ENCODE measurements around the gene LNX2.
"Not testable (repeated sequence)": the region's sequence is repeated elsewhere in the genome, so short reads cannot be mapped to it uniquely, and the experiment has no call there.

LNX2 gene

GRCh38 chr13:27636589-27637288 lies 16.4 kb upstream of the LNX2 start:
- DNase-seq, result no peak

- no peak for DNase-seq
Observed at GRCh38 chr13:27635266-27635665, 14.9 kb upstream of the LNX2 start.

DNA sequence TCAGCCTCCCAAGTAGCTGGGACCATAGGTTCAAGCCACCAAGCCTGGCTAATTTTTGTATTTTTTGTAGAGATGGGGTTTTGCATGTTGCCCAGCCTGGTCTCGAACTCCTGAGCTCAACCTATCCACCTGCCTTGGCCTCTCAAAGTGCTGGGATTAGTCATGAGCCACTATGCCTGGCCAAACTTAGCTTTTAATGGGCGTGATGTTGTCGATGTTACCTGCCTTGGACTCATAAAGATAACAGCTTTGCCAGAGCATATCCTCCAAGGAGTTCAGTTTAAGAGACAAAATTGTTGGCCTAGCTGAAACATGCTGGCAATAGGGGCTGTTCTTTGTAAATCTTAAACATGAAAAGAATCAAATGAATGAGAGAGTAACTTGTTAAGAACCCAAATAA lies 14.5 kb upstream of the LNX2 start:
- no peak for DNase-seq

DNA sequence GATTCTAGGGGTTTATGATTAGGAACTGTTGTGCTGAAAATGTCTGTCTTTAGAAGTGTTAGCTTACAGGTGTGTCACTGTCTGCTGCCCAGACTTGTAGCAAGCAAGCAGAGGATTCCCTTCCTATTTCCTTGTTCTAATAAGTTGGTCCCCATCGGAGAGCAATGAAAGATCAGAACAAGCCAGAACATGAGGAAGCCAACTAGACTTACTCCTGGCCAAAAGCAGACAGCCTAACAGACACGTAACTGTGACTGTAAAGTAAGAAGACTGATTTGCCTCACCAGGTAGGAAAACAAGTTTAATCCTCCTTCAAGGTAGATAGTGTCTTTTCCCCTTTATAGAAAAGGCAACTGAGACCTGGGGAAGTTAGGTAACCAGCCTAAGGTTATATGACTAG lies 13.9 kb upstream of the LNX2 start:
- no peak for DNase-seq

GRCh38 chr13:27632648-27633047 lies 12.3 kb upstream of the LNX2 start:
- no peak for DNase-seq

DNA sequence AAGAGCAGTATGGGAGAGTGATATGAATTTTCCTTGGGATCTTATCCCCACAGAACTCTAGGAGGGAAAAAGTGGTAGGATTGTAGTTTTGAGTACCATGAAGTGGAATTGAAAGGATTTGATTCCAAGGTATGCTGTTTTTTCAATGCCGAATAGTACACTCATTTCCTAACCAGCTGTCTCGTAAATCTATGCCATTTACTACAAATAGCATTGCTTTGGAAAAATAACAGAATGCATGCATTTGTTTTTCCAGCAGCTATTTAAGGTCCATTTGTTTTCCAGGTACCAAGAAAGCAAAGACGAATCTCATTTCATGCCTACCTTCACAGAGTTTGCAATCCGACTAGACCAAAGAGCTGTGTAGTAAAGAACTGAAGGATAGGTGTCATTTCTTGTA lies 11.9 kb upstream of the LNX2 start:
- no peak for DNase-seq

- DNase-seq, result no peak
Observed at GRCh38 chr13:27631665-27632064, 11.3 kb upstream of the LNX2 start.

DNA sequence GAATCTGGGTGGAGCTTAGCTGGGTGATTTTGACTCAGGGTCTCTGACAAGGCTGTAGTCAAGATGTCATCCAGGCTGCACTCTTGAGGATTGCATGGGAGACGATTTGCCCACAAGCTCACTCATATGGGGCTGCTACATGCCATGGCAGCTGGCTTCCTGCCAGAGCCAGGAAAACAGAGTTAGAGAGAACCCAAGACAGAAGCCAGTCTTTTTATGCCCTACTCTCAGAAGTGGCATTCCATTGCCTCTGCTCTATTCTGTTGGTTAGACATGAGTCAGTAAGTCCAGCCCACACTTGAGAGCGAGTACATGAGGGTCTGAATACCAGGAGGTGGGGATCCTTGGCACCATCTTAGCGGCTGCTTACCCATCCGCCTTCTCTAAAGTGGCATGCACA lies 10.8 kb upstream of the LNX2 start:
- DNase-seq, result no peak

GRCh38 chr13:27628766-27629165 lies 8.4 kb upstream of the LNX2 start:
- not testable (repeated sequence) for DNase-seq

DNA sequence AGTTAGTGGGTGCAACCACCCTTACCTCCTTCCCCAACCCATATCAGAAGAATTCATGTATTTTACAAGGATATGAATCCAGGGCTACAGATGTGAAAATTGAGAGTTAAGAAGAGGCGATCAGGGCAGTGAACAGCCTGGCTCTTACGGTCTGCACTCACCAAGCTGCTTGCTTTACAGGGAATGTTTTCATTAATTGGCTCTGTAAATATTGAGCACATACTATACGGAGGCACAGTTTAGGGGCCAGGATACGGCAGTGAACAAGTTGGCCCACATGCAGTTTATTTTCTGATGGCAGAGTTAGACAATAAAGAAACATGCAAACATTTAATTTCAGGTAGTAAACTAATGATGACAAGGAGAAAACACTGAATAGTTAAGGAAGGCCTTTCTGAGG lies 7.8 kb upstream of the LNX2 start:
- DNase-seq, result no peak

DNA sequence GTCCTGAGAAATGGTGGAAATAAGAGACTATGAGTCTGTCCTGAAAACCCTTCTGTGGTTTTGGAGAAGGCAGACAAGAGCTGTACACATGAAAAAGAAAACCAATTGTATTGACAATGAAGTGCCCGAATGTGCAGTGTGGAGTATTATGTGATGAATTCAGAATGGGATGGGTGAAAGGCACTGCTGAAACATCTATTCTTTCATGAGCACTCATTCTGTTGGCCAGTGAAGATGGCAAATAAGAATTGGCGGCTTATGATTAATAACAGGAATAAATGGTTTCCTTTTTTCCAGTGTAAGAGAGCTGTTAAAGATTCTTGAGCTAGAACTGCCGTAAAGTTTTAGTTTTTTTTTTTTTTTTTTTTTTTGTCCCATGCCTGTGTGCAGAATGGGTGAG lies 7.1 kb upstream of the LNX2 start:
- DNase-seq, result no peak

- DNase-seq, result no peak
Observed at GRCh38 chr13:27625839-27626238, 5.5 kb upstream of the LNX2 start.

DNA sequence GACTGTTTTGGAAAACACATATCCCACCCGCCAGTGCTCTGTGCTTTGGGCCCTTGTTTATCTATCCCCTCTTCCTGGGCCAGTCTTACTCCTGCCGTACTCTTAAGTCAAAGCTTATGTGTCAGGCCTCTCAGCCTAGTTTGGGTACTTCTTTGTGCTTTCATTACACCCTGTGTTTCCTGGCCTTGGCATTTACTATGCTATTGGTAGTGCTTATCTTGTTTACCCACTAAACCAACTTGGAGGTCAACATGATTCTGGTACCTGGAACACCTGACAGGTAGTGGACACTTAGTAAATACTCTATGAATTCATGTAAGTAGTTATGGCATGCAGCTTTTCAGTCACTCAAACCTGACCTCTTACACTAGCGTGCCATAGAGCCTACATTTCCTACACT lies 3.7 kb upstream of the LNX2 start:
- no peak for DNase-seq

DNA sequence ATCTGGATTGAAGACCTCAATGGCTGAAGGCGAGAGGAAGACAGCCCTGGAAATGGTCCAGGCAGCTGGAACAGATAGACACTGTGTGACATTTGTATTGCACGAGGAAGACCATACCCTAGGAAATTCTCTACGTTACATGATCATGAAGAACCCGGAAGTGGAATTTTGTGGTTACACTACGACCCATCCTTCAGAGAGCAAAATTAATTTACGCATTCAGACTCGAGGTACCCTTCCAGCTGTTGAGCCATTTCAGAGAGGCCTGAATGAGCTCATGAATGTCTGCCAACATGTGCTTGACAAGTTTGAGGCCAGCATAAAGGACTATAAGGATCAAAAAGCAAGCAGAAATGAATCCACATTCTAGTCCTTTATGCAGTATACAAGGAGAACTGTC lies 2.6 kb upstream of the LNX2 start:
- no peak for DNase-seq

DNA sequence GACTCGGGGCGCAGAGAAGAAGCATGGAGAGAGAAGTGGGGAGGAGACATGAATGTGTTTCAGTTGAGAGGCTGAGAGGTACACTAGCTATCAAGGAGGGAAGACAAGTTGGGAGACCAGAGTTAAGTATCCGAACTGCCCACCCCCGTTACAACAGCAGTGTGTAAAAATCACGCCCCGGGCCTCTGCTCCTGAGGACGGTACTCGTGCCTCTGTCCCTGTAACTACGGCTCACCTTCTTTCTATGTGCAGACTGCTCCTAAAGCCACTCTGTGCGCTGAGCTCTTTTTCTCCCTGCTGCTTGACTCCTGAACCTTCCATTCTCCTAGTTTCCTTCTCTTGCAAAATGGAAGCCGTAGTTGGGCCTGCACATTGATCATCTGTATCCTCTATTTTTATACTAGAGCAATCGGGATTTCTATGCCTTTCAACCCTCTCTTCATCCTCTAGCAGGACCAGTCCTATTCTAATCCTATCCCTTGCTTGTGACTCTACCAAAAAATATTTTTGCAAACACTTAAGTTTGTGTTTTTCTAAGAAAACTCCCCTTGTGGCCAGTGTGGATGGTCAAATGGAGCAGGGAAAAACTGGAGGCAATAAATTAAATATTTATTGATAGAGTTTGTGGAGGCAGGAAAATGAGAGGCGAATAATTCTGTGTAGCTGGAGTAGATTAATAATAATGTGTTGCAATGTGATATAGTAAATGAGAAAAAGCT lies 1.9 kb upstream of the LNX2 start:
- no peak for DNase-seq

- peak; percentile 61 for DNase-seq
Observed at GRCh38 chr13:27621366-27622101, 1.2 kb upstream of the LNX2 start, which contains the start of gene POLR1D. POLR1D (plus strand) TSS chr13:27621892; CDS start chr13:27621984, 92 bp downstream.

DNA sequence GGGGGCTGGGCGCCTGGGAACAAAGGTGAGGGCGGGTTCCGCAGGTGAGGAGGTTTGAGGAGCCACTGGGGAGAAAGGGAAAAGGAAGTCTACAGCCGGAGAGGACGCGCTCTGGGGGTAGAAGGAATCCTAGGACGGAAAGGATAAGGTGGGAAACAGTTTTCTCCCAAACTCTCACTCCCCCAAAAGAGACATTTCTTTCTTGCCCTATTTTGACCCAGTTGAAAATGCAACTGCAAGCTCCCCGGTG lies 712 bp upstream of the LNX2 start:
- no peak for DNase-seq

DNA sequence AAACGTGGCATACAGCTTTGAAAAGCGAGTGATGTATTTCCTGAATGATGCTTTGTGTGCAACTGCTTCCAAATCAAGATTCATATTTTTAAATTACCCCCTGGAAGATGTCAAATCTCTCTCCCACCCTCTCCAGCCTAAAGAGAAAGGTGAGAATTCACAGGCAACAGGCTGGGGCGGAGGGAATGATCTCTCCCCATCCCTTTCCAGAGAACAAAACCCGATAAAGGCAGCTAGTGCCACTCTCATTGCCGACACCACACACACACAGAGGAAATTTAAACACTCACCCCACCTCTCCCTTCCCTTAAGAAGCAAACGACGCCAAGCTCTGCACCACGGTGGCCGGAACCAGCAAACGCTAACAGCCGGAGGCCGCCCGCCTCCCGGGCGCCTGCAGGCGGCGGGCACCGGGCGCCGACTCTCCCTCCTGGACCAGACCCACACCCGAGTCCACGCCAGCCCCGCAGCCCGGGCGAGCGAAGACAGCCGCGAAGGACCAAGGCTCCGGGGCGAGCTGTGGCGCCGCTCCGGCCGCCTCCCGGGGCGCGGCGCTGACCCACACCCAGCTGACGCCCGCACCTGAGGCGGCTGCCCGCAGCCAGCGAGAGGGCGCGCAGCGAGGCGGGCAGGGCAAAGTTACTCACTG lies 477 bp downstream of the LNX2 start:
- DNase-seq, result no peak

DNA sequence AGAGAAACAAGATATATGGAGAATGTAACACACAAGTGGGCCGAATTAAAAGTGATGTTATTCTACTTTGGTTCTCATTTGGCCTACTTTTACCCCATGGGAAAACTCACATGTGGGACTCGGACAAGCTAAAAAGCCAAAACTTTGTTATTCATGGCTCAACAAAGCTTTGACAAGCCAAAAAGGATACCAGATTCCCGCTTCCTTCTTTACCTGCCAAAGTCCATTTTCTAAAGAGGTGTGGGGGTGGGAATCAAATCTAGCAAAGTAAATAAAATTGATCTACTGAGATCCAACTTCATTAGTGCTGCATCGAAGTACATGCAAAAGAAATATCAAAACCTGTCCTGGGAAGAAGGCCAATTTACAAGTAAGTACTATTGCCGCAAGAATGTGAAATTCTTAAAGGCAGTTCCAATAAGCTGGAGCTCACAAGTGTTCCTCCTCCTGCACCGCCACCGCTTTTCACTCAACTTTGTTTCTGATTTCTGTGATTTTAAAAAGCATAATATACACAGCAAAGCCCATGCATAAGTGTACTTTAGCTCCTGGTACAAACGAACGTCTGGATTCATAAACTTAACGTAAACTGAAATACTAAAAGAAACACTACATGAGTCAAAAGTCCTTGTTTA lies 1.1 kb downstream of the LNX2 start:
- no peak for DNase-seq

- no peak for DNase-seq
Observed at GRCh38 chr13:27617881-27618321, 2.4 kb downstream of the LNX2 start.

- no peak for DNase-seq
Observed at GRCh38 chr13:27613628-27614027, 6.7 kb downstream of the LNX2 start.

DNA sequence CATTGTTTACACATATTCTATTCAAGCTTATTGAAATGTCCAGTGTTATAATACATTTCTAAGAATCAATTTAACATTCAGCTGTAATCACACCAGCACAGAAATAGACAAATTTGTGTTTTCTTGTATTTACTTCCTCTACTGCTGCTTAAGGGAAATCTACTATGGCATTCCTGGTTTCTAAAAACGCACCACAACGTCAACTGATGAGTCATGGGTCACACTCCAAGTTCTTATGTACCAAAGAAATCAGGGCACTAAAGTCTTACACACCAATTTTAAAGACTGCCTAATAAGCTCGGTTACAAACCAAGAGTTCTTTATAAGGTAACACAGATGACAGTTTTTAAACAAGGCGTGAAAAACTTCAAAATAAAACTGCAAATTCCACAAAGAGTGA lies 13.2 kb downstream of the LNX2 start:
- DNase-seq, result no peak

- no peak for DNase-seq
Observed at GRCh38 chr13:27605610-27606200, 14.6 kb downstream of the LNX2 start.
